HG02623 (cell line): Measurements from ENCODE around the gene MYL3.

Source experiments
- ATAC-seq: cut with Tn5 transposase; IDR thresholded peaks from one replicate; pipeline ENCODE4 v1.9.1; 2021; ENCODE audit warnings: moderate library complexity; ENCODE audit not compliant: unreplicated experiment

MYL3 gene

DNA sequence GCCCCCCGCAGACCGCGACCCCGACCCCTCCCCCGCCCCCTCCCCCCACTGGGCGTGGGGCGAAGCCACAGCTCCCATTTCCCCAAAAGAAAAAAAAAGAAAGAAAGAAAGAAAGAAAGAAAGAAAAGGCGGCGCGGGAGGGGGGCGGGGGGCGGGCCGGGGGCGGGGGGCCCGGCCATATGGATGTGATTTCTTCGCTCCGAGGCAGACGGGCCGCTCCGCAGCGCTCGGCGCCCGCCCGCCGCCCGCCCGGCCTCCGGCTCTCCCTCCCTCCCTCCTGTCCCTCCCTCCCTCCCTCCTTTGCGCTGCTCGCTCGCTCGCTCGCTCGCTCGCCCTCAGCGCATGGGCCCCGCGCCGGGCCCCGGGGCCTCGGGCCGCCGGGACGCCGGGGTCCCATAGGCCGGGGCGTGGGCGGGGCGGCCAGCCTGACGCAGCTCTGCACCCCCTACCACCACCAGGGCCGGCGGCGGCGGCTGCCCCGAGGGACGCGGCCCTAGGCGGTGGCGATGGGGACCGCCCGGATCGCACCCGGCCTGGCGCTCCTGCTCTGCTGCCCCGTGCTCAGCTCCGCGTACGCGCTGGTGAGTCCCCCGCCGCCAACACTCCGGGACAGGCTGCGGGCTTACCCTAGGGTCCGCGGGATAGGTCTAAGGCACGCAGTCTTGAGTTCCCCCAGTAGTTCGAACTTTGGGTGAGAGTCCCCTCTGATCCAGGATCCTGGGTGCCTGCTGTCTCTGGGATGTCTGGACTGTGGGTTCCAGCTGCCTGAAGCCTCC, 20.0 kb upstream of the MYL3 start:
- no peak for ATAC-seq

DNA sequence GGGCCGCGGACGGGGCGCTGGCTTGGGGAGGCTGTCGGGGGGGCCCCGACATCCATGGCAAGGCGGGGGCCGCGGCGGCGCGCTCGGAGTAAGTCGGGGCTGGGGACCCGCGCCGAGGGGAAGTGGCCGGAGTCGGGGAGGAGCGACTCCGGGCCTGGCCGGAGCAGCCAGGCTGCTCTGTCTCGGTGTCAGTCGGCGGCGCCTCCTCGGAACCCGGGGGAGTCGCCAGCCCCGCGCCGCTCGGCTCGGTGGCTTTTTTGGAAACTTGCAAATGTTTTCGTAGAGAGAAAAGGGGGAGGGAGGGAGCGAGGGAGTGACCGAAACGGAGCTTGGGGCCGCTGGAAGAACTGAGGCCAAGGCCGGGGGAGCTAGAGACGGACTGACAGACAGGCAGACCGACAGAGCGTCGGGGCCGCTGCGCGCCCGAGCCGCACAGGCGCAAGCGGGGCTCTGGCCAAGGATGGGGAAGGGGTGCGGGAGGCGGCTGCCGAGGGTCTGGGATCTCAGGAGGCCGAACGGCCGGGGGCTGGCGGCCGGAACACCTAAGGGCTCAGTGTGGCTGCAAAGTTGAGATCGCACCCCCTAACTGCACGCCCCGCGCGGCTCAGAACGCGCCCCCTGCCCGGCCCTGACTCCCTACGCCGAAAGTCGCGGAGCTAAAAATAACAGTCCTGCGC, 19.3 kb upstream of the MYL3 start:
- ATAC-seq: no peak

DNA sequence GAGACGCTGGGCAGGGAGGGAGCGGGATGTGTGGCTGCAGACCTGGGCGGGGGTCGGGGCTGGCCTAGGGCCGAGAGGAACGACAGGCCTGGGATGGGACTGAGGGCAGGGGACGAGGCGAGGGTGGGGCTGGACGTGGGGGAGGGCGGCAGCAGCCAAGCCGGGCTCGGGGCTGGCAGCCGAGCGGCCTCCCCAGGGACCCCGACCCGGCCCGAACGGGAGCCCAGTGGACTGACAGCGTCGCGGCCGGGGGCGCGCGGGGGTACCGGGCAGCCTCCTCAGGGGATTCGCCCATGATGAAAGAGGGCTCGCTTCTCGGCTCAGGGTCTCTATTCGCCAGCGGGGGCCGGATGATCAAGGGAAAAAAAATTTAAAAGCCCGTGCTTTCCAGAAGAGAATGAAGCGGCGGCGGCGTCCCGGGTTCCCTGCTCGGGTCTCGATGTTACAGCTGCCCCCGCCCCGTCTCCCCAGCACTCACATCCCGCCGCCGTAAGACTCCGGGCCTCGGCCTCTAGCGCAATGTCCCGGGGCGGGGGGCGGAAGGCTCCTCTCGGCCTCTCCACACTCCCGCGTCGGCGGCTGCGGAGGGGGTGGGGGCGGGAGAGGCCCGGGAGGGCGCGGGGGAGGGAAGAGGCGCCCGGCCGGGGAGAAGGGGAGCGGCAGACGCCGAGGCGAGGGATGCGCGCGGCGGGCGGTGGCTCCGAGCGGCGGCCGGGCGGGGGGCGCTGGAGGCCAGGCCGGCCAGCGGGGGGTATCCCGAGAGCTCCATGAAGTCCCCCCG, 18.5 kb upstream of the MYL3 start:
- ATAC-seq: no peak

DNA sequence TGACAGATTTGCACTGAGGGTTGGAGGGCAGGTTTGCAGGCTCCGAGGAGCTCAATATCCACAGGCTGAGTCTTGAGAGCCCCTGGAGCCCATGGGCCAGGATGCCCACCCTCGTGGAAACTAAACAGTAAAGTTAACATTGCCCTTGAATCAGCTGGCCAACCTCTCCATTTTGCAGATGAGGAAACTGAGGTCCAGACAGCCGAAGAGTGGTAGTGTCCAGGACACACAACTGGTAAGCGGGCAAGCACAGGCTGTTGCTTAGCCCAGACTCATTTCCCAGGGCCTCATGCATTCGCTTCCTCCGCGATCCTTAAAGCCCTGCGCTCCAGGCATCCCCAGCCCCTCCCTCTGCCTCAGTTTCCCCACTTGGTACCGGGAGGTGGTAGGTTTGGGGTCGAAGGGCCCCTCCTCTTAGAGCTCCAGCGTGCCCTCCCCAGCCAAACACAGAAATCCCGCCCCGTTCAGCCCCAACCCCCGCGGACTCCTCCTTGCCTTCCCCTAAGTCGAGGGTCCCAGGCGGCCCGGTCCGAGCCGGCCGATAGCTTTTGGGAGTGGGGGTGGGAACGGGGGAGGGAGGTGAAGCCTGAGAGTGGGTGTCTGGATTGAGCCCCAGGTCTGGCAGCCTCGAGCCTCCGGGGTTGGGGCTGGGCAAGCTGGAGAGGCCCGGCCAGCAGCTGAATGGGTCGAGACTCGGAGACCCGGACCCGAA, 17.8 kb upstream of the MYL3 start:
- no peak for ATAC-seq

DNA sequence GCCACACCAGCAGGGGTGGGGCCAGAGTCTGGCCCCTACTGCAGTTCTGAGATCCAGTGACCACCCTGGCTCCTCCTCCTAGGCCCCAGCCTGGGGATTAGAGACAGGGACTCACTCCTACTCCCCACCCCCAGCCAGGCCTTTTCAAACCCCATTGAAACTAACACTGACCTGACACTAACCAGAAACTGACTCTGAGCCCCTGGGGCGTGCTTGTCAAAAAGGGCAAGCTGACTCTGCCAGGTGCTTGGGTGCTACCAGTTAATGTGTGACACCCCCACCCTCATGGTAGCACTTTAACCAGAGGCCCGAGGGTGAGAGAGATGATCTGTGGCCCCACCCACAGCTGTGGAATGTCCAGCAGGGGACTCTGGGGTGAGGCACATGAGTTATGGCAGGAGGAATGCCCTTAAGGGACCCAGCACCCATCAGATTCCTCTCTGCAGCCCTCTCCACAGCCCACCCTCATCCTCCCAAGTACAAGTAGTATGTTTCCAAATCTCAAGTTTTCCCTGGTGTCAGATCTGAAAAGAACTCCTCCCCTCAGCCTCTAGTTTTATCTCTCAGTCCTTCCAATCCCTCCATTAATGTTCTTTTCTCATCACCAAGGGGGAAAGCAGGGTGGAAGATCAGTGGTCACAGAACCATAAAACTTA, 15.7 kb upstream of the MYL3 start:
- ATAC-seq: no peak

DNA sequence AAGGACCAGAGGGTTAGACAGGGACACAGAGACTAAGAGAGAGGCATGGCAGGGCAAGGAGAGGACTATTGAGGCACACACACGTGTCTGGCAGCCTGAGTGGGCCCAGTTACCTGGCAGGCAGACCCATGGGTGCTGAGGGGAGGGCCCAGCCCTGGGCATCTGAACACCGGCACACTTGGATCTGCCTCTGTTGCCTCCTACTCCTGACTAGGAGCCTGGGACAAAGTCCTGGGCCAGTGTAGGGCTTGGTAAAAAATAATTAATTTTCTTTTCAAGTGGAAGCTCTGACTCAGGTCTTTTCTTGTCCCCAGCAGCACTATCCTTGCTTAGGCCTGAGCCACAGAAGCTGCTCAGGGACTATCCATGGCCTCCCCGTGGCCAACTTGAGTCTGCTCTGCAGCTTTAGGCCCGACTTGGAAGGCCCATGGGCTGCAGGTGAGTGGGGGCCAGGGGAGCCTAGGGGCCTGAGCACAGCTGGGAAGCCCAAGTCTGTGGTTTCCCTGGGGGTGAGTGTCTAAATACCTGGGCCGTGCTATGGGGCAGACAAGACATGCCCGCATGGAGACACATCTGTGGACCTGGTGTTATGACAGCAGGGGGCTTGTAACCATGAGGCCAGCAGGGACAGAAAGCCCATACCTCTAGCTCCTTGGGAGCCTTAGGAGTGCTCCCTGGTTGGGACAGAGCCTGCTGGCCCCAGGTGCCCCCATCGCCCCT, 14.3 kb upstream of the MYL3 start, which contains the start of gene PTH1R:
Gene PTH1R (plus strand): TSS at position 316 of the 720 bp plus-strand sequence. CDS start 5,839 bp downstream, outside the sequence.
- no peak for ATAC-seq

DNA sequence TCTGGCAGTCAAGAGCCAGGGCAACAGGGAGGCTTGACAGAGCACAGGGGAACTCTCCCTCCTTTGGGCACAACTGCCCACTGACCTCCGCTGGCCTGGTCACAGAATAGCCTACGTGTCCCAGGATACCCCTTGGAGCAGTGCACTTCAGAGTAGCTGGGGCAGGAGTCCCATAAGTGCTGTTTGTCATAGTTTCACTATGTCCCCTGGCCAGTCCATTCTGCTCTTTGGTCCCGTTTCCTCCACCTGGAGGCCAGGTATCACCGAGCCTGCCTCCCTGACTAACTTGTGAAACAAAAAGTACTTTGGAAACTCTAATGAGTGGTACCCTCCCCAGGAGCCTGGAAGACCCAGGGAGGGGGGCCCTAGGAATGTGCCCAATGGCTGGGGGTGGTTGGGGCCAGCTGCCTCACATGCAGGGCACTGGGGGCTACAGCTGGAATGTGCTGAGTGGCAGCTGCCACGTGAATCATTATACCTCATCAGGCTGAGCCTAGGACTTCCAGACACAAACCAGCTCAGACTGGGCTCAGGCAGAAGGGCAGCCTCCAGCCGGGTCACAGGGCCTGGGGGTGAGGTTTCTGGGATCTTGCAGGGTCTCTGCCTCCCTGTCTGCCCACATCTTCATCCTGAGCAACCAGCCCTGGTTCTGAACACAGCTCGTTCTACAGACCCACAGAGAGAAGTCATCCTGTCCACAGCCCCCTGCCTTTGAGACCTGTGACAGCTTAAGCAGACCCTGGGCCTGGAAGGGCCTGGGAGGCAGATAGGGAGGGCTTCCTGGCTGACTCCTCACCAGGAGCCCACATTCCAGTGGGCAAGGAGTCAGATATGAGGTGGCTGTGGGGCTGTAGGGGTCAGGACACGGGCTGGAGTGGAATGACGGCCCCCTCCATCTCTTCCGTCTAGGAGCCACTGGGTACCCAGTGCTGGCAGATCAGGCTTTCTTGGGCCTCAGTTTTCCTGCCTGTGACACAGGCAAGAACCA, 13.4 kb upstream of the MYL3 start:
- ATAC-seq: no peak

DNA sequence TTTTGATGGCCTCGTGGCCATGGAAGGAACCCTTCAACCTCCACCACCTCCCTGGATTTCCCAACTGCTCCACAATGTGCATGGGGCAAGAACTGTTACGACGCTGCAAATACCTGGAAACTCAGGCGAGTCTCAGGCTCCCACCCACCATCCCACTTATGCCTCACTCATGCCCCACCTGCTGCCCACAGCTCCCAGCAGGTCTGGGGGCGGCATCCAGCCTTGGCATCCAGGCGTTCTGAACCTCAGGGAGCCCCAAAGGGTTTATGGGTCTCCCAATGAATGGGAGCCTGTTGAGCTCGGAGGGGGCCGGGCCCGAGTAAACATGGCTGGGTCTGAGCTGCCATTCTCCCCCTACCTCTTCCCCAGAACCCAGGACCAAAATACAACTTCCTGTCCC, 12.3 kb upstream of the MYL3 start:
- ATAC-seq: no peak

DNA sequence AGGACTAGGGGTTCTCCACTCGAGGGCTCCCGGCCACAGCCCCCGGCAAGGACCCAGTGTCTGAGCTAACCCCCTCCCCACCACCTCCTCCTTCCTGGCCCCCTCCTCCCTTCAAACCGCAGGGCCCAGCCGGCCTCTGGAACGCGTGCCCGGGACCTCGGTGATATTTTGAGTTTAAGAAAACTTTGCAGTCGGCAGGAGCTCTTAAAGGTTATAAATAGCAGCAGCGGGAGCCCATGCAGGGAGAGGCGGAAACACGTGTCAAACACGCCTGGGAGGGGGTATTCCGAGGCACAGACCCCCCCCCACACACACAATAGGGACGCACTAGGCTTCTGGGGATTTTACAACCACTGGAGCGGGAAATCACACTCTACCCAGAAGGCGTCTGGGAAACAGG, 11.2 kb upstream of the MYL3 start:
- ATAC-seq: no peak

DNA sequence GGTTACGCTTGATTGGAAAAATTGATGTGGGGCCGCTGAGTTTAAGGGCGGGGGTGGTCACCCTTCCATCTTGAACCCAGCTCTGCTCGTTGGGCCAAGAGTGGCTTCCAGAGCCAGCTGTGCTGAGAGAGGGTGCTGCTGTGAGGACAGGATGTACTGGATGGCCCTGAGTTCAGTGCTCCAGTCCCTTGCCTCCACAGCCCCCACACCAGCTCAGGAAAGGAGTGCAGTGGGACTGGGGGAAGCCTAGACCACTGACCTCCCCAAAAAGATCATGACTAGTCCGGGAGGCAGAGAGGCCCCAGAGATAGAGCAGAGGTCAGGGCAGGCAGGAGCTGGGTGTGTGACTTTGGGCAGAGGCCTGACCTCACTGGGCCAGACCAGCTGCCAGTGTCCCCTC, 10.3 kb upstream of the MYL3 start:
- no peak for ATAC-seq

DNA sequence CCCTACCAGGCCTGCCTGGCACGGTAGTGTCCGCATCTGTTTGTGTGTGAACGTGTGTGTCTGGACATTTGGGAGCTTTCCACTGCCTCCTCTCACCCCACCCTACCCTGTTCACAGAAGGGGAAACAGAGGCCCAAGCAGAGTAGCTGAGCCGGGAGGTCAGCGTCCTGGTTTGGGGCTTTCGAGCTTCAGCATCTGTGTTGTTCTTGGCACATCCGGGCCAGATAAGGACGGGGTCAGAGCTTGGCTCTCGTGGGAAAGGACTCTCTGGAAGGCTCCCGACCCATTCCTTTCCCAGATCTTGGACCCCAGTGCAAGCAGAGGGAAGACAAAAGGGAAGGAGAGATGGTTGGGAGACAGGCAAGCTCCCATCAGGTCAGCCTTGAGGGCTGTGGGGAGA, 8.0 kb upstream of the MYL3 start:
- no peak for ATAC-seq

DNA sequence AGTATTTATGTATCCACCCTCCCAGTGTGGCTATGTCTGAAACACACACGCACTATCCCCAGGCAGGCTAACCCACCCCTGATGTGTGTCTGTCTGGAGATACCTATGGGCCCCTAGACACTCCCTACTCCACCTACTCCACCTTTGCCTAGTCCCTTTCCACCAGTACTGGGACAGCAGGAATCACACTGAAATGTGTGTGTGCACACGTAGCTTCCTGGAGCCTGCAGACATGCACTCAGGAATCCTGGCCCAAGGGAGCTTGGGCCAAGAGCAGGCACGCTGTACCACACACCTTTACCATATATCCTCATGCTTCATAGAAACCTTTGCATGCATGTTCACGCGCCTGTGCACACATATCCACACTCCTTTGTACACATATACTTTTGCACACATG, 7.4 kb upstream of the MYL3 start:
- ATAC-seq: no peak

DNA sequence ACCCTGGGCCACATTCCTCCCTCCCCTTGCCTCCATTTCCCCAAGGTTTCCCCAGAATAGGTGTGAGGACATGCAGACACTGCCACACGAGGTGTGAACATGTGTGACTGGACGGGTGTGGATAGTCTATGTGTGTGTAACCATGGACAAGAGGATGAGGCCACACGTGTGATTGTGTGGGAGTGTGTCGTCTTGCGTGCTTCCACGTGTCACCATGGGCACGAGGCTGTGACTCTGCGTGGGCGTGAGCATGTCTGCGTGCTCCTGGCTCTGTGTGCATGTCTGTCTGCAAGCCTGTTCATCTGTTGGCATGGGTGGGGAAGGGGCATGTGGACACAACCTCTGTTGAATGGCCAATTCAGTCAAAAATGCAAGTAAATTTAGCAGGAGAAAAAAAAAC, 6.2 kb upstream of the MYL3 start:
- no peak for ATAC-seq

DNA sequence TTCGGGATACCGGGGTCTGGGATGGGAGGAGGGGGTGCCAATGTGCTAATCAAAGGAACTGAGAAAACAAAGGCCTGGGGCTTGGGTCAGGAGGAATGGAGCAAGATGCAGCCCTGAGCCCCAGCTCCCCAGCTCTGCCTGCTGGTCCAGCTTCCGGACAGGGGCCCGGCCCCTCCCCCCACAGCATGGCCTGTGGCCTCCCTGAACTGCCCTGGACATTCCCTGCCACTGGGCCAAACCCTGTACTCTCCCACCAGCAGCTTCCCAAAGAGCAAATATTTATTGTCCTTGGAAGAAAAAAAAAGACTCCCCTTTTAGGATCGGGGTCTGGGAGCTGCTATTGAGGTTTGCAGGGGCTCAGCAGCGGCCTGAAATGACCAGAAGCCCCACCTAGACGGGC, 5.7 kb upstream of the MYL3 start:
- no peak for ATAC-seq

DNA sequence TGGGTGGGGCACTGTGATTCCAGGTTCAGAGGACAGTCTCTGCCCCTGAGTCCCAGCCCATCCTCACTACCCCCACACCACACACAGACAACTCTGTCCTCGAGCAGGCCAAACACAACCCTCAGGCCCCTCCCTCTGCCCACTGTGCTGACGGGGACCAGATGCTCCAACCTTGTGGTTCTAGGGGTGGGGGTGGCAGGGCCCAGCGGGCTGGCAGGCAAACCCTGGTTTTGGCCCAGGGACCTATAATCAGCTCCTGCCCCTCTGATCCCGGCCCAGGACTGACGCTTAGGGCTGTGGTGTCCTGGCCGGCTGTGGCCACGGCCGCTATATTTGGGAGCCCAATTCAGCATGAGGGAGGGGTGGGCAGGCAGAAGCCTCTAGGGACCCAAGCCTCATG, 5.0 kb upstream of the MYL3 start:
- no peak for ATAC-seq

DNA sequence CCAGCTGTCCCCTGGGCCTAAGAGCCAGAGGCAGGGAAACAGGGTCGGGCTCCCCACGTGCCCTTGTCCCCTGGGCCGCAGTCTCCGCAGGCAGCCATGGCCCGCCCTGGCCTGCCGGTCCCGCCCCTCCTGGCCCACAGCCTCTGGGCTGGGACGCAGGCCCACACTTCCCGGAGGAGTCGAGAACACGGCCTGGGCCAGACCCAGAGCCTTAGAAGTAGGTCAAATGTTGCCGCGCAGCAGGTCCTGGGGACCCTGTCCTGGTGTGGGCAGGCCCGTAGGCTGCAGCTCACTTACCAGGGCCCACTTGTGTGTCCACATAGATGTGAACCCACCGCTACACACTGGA, 4.3 kb upstream of the MYL3 start:
- no peak for ATAC-seq

DNA sequence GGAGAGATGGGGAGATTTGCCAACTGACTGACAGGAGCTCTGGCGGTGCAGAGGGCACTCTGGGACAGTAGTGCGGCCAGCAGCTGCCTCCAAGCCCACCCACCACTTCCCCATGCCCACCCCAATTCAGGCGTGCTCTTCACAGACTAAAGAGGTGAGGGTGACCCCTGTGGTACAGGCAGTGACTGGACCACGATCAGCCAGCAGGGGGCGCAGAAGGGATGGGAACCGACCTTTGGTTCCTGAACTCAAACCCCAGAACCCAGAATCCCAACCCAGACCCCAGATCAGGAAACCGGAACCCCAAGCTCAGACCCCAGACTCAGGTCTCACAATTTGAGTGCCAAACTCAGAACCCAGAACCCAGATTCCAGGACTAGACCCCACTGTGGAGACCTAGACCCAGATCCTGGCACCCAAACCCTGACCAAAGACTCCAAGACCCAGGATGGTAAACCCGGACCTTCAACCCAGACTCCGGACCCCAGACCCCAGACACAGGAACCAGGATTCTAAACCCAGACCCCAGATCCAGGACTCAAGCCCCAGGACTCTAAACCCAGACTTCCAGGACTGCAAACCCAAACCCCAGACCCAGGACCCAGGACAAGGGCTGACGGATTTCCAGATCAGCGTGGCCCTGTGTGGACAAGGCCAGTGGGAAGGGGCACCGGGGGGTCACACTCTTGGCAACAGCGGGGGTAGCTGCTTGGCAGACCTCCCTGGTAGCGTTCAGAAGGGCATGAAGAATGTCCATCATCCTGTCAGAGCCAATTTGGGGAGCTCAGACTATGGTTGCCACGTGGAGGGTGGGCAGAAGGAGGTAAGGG, 3.7 kb upstream of the MYL3 start:
- ATAC-seq: no peak

DNA sequence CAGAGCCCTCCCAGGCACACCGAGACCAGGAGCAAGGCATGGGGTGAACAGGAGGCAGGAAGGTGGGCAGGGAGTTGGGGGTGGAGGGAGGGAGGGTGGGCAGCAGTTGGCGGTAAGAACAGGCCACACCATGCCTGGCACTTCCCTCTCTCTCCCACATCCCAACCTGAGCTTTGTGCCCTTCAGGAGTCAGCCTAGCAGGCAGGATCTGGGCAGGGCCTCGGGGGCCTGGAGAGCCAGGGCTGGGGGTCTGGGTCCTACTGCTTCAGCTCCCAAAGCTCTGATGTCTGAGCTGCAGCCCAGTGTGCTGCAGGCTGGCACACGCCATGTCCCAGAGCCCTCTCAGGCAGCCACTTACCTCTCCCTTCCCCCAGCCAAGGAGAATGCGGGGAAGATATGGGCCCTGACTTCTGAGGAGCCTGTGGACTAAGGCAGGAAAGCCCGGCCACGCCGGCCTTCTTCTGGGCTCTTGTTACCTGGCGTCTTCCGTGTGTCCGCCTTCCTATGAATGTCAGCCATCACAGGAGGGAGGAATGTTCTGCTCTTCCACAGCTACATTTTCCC, 2.9 kb upstream of the MYL3 start:
- ATAC-seq: no peak
